Measurements from ENCODE around the gene DENND4A.
"Not testable (repeated sequence)": the region's sequence is repeated elsewhere in the genome, so short reads cannot be mapped to it uniquely, and the experiment has no call there.

DNA sequence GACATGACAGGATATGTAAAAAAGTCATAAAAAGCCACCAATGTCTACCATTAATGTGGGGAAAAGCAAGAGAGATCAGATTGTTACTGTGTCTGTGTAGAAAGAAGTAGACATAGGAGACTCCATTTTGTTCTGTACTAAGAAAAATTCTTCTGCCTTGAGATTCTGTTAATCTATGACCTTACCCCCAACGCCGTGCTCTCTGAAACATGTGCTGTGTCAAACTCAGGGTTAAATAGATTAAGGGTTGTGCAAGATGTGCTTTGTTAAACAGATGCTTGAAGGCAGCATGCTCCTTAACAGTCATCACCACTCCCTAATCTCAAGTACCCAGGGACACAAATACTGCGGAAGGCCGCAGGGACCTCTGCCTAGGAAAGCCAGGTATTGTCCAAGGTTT lies 58.5 kb downstream of the DENND4A start:
- not testable (repeated sequence) for TF ChIP-seq POLR2A (IDR thresholded peaks at IDR 0.05)
- TF ChIP-seq, protein P1, sequence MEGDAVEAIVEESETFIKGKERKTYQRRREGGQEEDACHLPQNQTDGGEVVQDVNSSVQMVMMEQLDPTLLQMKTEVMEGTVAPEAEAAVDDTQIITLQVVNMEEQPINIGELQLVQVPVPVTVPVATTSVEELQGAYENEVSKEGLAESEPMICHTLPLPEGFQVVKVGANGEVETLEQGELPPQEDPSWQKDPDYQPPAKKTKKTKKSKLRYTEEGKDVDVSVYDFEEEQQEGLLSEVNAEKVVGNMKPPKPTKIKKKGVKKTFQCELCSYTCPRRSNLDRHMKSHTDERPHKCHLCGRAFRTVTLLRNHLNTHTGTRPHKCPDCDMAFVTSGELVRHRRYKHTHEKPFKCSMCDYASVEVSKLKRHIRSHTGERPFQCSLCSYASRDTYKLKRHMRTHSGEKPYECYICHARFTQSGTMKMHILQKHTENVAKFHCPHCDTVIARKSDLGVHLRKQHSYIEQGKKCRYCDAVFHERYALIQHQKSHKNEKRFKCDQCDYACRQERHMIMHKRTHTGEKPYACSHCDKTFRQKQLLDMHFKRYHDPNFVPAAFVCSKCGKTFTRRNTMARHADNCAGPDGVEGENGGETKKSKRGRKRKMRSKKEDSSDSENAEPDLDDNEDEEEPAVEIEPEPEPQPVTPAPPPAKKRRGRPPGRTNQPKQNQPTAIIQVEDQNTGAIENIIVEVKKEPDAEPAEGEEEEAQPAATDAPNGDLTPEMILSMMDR (IDR thresholded peaks at IDR 0.05) = not testable (repeated sequence)

Data from uterus (tissue), 2 donors.